ENCODE data around the gene TMEM202. TPM values are rescaled to one million over a fixed set of nuclear protein-coding genes. Genes with fewer than 3 reads are reported as not detected.
A peak's percentile ranks its signal among the peaks of the same experiment; 100 is the strongest.
"Not testable (repeated sequence)": the region's sequence is repeated elsewhere in the genome, so short reads cannot be mapped to it uniquely, and the experiment has no call there.

Gene TMEM202, protein sequence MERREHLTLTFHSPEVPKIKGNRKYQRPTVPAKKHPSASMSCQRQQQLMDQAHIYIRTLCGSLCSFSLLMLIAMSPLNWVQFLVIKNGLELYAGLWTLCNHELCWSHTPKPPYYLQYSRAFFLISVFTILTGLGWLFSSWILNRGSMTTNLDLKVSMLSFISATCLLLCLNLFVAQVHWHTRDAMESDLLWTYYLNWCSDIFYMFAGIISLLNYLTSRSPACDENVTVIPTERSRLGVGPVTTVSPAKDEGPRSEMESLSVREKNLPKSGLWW
- not detected in 2 replicates for total RNA-seq

DNA sequence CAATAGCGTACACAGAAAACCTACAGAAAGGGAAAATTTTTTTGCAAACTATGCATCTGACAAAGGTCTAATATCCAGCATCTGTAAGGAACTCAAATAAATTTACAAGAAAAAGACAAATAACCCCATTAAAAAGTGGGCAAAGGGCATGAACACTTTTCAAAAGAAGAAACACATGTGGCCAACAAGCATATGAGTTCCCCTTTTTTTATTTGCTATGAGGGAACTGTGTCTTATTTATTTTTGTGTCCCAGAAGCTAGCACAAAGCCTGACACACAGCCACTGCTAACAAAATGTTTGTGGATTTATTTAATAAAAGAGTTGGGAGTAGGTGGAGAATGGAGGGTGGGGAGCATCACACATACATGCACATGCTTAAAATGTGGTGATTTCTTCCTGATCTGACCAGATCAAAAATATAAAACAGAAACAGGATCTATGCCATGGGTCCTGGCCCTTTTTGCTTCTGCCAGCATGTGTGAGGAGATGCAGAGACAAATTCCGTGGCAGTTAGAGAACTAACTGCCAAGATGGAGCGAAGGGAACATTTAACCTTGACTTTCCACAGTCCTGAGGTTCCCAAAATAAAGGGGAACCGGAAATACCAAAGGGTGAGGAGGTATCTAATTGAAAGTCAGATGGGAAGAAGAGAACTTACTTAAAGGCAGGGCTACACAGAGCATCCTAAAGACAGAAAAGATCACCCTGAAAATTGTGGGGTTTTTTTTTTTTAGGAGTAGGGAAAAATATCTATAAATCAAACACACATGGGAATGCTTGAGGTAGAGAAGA, at the start of gene TMEM202:
TSS of gene TMEM202 (plus strand) at position 510 of the 793 bp plus-strand sequence. CDS start at position 532, 22 bp downstream.
- DNase-seq (ENCODE audit: low read depth in 2 of 2) = no peak

DNA sequence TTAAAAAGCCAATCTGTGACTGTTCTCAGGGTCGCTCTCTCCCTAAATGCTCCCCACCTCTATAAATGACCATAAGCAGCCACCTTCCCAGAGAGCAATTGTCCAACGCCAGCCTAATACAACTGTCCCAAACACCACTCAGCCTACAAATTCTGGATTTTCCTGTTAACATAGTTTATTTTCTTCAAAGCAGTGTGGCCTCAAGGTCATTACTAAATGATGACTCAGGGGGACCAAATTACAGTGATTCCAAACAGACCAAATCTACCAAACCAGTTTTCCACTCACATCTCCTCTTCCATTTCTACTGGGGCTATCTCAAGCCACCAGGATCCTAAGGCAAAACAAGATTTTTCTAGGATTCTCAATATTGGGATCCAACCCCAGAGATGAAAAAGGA, 44.8 kb upstream of the TMEM202 start:
- DNase-seq (ENCODE audit: low read depth in 2 of 2) = no peak

DNA sequence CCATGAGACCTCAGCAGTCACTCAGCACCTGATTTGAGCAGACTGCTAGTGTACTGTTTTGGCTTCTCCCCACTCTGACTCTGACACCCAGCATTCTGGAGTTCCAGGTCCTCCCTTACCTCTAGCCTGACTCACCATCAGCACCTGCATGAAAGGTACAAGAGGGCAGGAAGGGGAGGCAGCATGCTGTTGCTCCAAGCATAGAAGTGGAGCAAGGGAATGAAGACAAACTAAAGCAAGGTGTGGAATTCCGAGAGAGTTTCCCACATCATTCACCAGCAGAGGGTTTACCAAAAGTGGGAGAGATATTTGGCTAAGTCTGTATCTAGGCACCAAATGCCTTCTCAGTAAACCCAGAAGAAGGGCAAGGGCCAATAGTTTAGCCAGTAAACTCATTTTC, 43.6 kb upstream of the TMEM202 start:
- DNase-seq (ENCODE audit: low read depth in 2 of 2) = no peak

DNA sequence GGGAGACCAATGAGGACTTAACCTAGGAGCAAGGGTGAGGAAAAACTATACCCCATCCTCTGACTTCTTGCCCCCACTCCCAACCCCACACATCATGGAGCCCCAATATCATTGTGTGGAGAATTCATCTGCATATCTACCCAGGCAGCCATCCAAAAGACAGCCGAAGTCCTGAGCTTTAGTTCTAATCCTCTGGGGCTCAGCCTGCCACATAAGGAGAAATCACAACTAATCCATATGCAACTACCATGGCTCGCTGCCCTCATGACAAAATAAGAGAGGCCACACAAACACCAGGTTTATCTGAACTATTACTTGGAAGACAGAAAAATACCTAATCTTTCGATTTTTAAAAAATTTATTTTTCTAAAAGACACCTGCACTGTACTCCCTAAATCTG, 40.0 kb upstream of the TMEM202 start:
- no peak for DNase-seq (ENCODE audit: low read depth in 2 of 2)

DNA sequence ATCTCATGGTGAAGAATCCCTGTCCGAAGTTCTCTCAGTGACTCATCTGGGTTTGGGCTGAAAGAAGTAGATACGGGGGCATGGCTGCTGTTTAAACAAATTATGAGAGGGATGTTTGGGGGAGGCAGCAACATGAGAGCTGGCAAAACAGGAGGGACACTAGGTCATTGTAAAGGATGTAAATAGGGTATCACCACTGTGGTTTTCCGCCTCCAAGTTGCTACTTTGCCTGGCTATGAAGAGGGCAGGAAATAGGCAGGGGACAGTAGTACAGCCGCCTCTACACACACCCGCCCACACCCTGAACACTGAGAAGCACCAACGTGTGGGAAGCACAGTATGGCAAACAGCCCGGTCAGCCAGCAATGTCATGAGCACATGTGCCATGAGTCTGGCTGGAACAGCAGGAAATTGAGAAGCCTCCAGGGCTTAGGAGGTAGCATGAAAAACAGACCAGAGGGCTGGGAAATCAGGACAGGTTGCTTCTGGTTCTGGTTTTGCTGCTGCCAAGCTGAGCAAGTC, 39.4 kb upstream of the TMEM202 start:
- DNase-seq (ENCODE audit: low read depth in 2 of 2) = peak; percentile 79 to 91

DNA sequence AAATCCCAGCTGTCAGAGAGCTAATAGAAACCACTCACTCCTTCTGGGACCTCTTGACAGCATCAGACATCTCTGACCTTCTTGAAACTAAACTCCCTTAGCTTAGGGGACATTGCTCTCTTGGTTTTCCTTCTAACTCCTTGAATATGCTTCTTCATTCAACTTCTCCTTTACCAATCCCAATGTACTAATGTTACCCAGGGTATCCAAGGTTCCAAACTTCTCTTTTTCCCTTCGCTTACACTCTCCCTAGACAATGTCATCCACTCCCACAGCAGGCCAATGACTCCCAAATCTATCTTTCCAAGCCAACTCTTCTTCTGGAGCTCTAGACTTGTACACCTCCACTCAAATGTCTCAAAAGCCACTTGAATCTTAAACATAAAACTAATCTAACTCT, 36.9 kb upstream of the TMEM202 start:
- no peak for DNase-seq (ENCODE audit: low read depth in 2 of 2)

DNA sequence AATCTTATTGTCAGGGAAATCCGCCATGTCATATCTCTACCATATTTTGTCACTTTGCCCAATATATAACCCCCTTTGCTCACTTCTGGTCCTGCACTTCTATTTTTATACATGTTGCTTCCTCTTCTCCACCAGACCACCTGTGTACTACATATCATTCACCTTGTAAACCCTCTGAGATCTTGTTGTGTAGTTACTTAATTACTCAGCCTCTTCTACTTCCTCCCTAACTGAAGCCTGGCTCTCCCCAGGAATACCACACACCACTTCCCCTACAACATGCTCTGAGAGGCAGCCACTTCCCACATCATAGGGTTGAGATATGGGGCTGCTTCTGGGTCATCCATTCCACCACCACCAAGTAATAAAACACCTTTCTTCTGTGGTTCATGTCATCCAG, 32.3 kb upstream of the TMEM202 start:
- DNase-seq (ENCODE audit: low read depth in 2 of 2) = peak in 1 of 2 donors; percentile 14

DNA sequence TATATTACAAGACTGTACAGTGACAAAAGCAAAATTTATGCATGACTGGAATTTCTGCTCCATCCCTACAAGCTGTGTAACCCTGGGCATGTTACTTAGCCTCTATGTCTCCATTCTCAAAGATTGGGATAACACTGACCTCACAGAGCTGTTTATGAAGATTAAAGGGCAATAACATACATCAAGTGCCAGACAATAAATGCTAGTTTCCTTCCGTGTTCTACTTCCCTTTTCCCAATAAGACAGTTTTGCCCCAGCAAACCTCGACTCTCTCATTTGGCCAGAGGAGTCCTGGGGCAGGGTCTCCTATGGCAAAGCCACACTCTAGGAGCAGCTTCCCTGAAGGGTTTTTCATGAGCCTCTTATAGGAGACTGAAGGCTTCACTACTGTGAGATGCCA, 29.8 kb upstream of the TMEM202 start:
- no peak for DNase-seq (ENCODE audit: low read depth in 2 of 2)

DNA sequence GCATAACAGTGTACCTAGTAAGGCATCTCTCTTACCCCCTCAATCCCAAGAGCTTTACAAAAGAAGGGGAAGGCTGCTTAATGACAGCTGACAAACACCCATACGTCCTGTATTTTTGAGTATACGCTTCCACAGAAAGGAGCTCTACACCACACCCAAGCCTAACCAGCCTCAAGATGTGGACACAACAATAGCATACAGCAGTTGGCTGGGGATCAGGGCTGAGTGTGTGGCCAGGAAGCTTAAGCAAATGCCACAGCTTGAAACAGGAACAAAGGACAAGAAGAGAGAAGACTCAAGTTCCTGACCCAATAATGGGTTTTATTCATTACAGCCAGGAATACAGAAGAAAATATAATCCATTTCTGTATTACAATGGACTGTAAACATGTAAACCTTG, 29.2 kb upstream of the TMEM202 start:
- DNase-seq (ENCODE audit: low read depth in 2 of 2) = peak in 1 of 2 donors; percentile 55

DNA sequence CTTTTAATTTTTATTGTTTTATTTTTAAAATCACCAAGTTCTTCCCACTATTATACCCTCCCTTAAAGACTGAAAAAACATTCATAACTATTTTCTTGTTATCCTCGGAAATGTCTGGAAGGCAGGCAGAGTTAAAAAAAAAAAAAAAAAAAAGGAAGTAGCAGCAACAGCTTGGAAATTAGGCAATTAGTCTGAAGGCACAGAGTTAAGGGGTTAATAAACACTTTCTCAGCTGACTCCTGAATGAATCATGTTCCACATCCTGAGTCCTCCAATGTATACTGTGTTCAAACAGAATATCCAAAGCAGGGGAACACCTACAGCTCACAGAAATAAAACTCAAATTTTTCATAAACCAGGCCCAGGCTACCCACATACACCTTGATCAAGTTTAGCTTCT, 28.1 kb upstream of the TMEM202 start:
- DNase-seq (ENCODE audit: low read depth in 2 of 2) = peak in 1 of 2 donors; percentile 52

DNA sequence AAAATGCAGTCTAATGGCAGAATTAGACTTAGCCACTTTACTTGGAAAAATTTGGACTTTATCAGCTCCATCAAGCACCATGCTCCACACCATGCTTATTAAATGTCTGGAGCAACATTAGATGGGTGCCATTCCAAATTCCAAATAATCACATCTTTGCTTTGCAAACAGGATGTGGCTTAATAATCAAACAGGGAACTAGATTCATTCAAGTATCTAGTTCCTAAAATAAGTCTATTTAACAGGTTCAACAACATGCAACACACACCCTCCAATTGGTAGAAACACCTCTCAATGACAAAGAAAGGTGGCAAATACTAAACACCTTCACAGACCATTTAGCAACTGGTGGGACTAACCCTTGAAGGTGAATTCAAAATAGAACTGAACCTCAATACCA, 25.7 kb upstream of the TMEM202 start:
- no peak for DNase-seq (ENCODE audit: low read depth in 2 of 2)

DNA sequence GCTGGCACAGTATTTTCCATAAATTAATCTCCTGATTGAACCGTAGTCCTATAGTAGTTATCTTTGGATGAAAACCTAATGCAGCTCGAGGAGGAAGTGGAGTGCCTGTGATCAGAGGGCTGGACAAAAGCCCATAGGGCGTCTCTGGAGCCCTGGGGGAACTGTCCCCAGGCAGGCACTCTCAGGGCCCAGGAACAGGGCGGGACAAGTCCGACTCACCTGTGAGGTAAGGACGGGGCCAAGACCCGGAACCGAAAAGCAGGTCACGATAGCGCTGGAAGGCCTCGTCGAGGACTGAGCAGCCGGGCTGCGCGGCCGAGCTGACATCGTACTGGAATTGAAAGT, 22.6 kb upstream of the TMEM202 start:
- DNase-seq (ENCODE audit: low read depth in 2 of 2) = no peak

DNA sequence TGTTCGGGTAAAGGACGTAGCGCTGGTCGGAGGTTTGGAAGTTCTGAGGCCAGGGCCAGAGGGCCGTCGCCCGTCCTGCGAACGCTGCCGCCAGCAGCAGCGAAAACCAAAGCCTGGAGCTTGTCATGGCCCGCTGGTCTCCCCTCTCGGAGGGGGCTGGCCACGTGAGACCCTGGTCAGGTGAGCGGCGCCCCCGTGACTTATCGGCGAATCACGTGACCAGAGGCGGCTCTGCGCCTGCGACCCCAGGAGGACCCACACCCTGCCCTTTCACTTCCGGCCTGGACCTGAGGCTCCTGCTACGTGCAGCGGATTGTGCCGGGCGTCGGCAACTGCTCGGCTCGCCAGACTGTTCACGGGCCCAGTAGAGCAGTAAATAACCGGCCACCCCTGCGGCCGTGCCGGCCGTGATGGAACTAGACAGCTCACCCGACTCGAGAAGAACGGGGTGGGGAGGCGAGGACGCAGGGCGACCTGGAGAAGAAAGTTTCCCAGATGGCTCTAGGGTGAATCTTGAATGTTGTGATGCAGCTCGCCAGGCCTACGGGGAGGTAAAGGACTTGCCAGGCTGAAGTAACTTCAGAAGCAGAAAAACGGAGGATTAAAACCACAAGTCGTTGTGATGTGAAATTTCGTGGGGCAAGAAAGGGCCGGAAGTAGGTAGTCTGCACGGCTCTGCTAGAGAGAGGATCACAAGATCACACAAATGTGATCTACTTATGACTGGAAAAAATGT, 22.1 kb upstream of the TMEM202 start, which contains the start of gene HEXA:
TSS of gene HEXA (minus strand) at position 169 of the 736 bp plus-strand sequence. CDS start at position 127, 42 bp downstream.
- peak; percentile 95 to 97 for DNase-seq (ENCODE audit: low read depth in 2 of 2)

DNA sequence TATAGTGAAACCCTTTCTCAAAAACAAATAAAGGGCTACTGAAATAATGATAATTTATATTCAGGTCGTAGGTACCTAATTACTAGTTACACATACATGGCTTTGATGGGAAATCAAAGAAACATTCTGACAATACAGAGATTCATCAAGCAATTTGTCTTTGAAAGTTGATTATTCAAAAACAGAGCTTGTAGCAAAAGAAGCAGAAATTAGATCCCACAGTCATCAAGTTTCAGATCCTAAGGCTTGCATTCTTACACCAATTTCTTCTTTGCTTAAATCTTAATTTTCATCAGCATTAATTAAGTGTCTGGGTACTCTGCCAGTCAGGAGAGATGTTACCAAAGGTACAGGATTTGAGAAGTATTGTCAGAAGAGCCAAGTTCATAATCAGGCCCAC, 20.8 kb upstream of the TMEM202 start:
- DNase-seq (ENCODE audit: low read depth in 2 of 2) = no peak

DNA sequence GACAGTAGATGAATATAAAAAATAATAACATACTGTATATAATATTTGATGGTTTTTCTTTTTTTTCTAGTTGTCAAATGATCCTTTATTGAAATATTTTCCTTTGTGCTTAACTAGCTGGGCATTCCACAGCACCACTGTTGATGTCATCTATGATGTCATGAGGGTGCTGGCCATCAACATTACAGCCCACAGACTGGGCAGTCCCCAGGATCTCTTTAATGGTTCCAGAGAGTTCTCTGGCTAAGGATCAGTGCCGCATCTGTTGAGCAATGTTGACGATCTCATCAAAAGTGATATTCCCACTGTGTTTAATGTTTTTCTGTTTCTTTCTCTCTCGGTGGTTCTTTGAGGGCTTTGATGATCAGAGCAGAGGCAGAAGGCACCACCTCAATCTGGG, 19.0 kb upstream of the TMEM202 start:
- DNase-seq (ENCODE audit: low read depth in 2 of 2) = not testable (repeated sequence)

DNA sequence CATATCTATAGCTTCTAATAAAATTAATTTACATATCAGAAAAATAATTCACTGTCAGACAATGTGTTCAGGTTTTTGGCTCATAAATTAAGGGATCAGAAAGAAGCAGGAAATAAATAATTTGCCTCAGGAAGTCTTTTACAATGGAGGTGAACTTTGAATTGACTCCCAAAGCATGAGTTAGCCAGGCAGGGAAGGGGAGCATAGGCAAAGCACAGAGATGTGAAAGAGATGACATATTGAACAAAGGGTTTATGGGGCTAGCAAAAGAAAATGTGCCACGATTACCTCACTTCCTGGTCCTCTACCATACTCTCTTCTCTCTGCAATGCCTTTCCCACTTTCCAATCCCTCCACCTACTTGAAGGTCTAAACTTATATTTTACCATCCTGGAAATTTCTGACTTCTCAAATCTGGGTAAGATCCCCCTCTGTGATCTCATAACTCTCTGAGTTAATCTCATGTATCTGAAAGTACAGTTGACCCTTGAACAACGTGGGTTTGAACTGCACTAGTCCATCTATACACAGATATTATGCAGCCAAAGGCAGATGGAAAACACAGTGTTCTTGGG, 18.2 kb upstream of the TMEM202 start:
- peak; percentile 77 to 86 for DNase-seq (ENCODE audit: low read depth in 2 of 2)

DNA sequence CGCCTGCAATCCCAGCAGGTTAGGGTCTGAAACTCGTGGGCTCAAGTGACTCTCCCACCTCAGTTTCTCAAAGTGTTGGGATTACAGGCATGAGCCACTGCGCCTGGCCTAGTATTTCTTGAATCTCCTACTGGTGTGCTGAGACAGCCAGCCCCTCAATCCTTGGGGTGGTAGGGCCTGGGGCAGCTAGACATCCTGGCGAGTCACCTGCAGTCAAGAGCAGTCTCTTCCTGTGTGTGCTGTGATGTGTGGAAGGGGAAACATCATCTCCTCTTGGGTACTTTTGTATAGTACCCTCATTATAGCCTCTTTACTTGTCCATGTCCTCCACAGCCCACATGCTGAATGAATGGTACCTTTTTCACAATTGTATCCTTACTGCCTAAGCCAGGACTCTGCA, 17.4 kb upstream of the TMEM202 start:
- DNase-seq (ENCODE audit: low read depth in 2 of 2) = no peak

DNA sequence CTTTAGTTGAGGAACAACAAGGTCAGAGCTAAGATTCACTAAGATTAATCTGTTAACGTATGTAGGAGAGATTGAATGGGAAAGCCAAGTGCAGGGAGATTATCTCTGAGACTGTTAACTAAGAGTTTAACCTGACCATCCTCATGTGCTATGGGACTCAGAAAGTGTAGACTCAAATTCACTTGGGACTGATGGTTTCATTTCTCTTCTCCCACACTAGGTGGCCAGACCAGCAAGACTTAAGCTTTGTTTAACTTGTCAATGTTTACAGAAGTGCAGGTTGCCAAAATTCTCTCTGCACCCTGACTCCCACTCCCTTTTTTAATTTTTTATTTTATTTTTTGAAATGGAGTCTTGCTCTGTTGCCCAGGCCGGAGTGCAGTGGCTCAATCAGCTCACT, 16.0 kb upstream of the TMEM202 start:
- DNase-seq (ENCODE audit: low read depth in 2 of 2) = no peak

DNA sequence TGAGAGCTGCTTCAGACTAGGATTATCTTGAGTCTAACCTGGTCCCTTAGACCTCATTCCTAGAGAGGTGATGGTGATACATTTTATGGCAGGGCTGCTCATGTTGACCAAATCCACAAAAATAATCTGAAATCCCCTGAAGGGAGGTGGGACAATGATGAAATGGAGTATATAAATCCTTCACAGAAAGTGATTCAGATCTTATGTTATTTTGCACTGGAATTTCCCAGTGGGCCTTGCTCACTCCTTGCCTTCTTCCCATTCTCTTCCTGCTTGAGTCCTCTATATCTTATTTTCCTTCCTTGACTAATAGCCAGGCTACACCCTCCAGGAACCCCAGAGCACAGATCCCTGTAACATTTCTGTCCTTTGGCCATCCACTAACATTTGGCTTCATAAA, 10.4 kb upstream of the TMEM202 start:
- DNase-seq (ENCODE audit: low read depth in 2 of 2) = no peak

DNA sequence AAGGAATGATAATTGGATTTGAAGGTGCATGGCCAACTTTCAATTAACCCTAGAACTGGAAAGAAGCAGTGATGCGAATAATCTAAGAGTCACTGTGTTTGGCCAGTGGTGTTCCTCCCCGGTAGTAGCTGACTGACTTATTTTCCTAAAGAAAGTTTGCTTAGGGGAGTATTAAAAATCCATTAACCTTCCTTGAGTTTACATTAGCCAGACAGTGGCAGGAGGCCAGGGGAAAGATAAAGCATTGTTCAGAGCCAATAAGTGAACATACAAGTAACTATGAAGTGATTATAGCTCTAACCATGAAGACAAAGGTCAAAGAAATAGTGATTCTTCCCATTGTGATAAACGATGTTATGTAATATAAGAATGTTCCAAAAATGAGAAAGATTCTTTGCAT, 8.9 kb upstream of the TMEM202 start:
- no peak for DNase-seq (ENCODE audit: low read depth in 2 of 2)

DNA sequence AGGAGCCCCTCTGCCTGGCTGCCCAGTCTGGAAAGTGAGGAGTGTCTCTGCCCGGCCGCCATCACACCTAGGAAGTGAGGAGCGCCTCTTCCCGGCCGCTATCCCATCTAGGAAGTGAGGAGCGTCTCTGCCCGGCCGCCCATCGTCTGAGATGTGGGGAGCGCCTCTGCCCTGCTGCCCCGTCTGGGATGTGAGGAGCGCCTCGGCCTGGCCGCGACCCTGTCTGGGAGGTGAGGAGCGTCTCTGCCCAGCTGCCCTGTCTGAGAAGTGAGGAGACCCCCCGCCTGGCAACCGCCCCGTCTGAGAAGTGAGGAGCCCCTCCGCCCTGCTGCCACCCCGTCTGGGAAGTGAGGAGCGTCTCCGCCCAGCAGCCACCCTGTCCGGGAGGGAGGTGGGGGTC, 1.8 kb upstream of the TMEM202 start:
- DNase-seq (ENCODE audit: low read depth in 2 of 2) = not testable (repeated sequence)

DNA sequence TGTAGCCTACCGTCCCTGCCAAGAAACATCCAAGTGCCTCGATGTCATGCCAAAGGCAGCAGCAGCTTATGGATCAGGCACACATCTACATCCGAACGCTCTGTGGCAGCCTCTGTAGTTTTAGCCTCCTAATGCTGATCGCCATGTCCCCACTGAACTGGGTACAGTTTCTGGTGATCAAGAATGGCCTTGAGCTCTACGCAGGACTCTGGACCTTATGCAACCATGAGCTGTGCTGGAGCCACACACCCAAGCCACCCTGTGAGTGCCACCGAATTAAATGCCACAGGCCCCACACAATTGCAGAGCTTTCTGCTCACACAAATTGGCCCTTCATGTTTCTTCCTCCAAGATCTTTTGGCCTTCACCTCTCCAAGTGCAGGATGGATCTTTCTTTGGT, 543 bp downstream of the TMEM202 start:
- DNase-seq (ENCODE audit: low read depth in 2 of 2) = no peak

Measured in lung microvascular endothelial cell (primary cell).